Activated CD4-positive, alpha-beta T cell treated with anti-CD3 and anti-CD28 coated beads for 48 hours (primary cell): ENCODE measurements around the gene SWAP70.
"Not testable (repeated sequence)": the region's sequence is repeated elsewhere in the genome, so short reads cannot be mapped to it uniquely, and the experiment has no call there.

ENCODE experiments used
- DNase-seq: peaks from one replicate; pipeline ENCODE4 v3.0.0-alpha.2; 2020

SWAP70 gene

DNA sequence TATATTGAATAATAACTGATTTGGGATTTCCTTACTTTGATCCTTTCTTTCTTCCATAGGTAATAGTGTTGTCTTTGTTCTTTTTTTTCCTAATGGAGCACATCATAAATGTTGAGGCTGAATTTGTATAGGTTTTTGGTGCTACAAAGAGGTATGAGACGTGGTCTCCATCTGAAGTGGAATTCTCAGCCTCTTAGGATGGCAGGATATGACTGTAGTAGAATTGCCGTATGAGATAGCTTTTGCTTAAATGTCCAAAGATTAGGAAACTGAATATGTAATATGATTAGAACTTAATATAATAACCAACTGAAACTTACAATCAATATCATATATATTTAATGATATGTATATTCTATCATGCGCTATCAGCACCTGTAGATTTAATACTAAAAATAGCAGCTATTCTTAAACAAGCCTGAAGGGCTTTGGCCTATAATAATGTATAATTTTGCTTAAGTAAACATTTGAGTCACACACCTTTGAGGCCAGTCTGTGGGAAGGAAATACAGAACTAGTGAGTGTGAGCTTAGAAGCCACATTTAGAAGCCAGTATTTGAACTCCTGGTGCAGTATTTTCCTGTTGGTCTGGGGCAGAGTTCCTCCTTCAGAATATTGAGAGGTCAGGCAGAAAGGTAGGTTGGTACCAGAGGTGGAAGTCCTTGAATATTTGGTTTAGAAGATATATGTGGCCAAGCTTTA, 62.6 kb downstream of the SWAP70 start:
- no peak for DNase-seq

DNA sequence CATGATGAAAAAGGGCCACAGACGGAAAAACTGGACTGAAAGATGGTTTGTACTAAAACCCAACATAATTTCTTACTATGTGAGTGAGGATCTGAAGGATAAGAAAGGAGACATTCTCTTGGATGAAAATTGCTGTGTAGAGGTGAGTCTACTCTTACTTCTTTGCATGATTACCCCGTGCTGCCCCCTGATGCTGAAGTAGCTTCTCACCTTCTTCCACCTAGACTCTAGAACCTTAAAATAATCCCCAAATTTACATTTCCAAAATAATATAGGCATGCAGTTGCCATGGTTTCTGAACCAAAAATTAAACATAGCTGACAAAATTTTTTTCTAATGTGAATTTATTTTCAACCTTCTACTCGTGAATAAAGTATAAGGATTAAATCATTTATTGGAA, 64.2 kb downstream of the SWAP70 start:
- DNase-seq = no peak

- no peak for DNase-seq
Observed at GRCh38 chr11:9731256-9731655, 67.4 kb downstream of the SWAP70 start.

DNA sequence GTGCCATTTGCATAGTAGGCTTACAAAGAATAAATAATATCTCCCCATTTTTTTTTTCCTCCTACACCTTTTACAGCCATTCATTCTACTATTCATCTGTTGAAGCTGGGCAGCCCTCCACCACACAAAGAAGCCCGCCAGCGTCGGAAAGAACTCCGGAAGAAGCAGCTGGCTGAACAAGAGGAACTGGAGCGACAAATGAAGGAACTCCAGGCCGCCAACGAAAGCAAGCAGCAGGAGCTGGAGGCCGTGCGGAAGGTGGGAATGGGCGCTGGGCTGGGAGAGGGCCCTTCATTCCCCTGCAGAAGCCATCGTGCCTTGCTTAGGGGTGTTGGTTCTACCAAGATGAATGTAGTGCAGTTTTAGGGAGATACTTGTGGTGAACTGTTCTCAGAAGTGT, 68.6 kb downstream of the SWAP70 start:
- no peak for DNase-seq

GRCh38 chr11:9733212-9733611, 69.3 kb downstream of the SWAP70 start:
- no peak for DNase-seq

DNA sequence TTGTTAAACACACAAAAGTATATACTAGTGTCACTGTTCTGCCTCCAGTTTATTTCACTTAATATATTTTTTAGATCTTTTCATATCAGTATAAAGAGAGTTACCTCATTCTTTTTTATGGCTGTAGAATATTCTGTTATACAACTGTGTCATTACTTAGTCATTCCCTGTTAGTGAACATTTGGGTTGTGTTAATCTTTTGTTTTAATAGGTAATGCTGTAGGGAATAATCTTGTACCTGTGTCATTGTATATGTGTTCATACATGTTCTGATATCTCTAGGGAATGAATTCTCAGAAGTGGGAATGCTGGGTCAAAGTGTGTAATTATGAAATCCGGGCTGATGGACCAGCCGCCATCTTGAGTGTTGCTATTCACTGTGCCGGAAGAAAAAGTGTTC, 71.4 kb downstream of the SWAP70 start:
- DNase-seq = no peak

GRCh38 chr11:9735919-9736318, 72.0 kb downstream of the SWAP70 start:
- no peak for DNase-seq

- DNase-seq = no peak
Observed at GRCh38 chr11:9736365-9736764, 72.5 kb downstream of the SWAP70 start.

GRCh38 chr11:9738116-9738515, 74.2 kb downstream of the SWAP70 start:
- DNase-seq = no peak

DNA sequence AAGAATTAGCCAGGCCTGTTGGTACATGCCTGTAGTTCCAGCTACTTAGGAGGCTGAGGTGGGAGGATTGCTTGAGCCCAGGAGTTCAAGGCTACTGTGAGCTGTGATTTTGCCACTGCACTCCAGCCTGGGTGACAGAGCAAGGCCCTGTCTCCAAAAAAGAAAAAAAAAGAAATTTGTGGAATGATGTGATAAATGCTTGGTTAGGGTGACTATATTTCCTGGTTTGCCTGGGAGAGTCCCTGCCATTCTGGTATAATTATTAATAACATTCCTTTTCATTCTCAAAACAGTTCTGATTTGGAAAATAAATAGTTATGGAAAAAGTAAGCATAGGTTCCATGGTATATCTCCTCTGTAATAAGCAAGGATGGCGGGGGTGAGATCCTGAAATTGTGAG, 74.8 kb downstream of the SWAP70 start:
- no peak for DNase-seq

DNA sequence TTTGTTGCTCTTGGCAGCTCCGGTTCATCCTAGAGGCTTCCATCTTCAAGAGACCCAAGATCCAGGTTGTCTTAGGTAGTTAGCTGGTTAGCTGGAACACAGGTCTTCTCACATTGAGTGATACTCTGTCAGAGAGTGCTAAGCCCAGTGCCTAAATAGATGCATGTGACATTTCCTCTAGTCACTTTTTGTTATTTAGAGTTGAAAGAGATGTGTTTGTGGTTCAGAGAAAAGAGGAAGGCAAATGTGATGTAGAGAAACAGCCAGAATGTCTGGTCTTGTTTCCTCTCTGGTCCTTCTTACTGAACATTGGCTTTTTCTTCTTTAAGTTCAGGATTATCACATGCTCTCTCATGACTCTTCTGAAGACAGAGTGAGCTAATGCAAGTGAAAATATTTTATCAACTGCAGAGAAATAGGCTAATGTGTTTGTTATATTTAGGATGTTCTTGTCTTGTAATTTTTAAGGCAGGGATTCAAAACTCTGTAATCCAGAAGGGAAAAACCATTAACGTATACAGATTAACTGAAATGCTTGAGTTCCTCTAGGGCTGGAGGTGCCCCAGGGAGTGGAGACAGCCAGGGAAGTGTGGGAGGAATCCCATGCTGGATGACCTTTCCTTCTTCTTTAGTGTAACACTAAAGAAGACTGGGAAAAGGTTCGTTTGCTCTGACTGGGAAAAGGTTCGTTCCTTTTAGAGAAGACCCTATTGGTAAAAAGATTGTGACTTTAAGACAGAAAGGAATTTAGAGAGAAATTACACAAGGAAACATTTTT, 75.4 kb downstream of the SWAP70 start:
- DNase-seq = no peak

GRCh38 chr11:9740202-9740883, 76.5 kb downstream of the SWAP70 start:
- DNase-seq = no peak

DNA sequence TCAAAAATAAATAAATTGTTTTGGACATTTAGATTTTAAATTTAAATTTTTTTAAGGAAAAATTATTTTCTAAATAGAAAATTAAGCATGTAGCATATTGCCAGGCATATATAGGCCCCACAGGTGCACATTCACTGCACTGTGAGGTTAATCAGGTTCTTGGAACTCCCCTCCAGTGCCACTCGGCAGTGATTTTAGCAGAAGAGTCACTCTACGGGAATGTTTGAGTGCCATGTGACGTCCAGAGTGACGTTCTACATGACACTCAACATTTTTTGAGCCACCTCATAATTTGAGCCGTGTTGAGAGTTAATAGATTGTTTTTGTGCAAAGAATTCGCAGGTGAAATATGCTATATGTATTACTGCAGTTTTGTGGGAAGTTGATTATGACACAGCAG, 77.4 kb downstream of the SWAP70 start:
- DNase-seq = no peak

- DNase-seq = not testable (repeated sequence)
Observed at GRCh38 chr11:9743512-9743911, 79.6 kb downstream of the SWAP70 start.

GRCh38 chr11:9745411-9746211, 81.7 kb downstream of the SWAP70 start:
- DNase-seq = no peak

- DNase-seq = no peak
Observed at GRCh38 chr11:9747229-9747628, 83.4 kb downstream of the SWAP70 start.

DNA sequence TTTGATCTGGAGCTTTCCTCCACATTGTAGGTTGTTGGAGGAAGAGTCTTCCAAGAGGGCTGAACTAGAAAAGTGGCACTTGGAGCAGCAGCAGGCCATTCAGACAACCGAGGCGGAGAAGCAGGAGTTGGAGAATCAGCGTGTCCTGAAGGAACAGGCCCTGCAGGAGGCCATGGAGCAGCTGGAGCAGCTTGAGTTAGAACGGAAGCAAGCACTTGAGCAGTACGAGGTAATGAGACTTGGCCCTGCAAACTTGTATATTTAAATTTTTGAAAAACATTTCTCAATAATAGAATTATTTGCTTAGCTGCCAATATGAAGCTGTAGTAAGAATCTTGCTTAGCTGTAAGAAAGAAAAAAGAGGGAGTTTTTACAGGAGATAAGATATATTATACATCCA, 84.0 kb downstream of the SWAP70 start:
- no peak for DNase-seq

DNA sequence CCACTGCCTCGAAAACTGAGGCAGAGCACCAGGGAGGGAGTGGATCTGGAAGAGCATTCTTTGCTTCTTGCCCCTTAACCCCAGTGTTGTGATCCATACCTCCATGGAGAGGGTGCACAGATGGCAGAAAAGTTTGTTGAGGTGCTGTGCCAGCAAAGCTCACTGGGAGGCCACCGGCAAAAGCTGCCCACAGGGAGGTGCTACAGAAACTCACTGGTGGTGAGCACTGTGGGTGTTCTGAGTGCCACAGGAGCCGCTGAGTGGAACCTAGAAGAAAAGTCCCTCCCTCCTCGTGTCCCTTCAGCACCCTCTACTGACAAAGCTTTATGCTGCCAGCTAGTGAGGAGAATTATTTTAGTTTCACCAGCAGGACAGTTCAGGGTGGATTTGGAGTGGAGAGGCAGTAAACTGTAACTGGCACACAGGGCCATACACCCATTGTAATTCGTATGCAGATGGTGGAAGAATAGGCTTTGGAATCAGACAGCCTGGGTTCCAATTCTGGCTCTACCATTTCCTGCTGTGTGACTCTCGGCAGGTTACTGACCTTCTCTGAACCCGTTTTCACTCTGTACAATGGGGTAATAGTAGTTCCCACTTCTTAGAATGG, 84.6 kb downstream of the SWAP70 start:
- peak; percentile 76 for DNase-seq

- DNase-seq = no peak
Observed at GRCh38 chr11:9750551-9750950, 86.7 kb downstream of the SWAP70 start.

GRCh38 chr11:9752091-9752490, 88.2 kb downstream of the SWAP70 start:
- no peak for DNase-seq

- DNase-seq = peak; percentile 30
Observed at GRCh38 chr11:9753021-9753420, 89.1 kb downstream of the SWAP70 start.

GRCh38 chr11:9754010-9754471, 90.2 kb downstream of the SWAP70 start:
- DNase-seq = no peak
